ENCODE results near the gene SNX21. TPM values are rescaled to one million over a fixed set of nuclear protein-coding genes. Genes with fewer than 3 reads are reported as not detected.

SNX21 gene
- total RNA-seq, 1 experiment from 2014 or later: 11.9 TPM

GRCh38 chr20:45836841-45837240 is 3.2 kb downstream of the SNX21 start:
- no peak overlapping the region for H2AFZ ChIP-seq (ENCODE audit: low read depth, low read length, poor library complexity, severe bottlenecking)
- no peaks in the 10 kb centered on the region for H3K9me3 ChIP-seq (ENCODE audit: control insufficient read depth in 1 of 2, insufficient read depth in 1 of 2, low read depth in 1 of 2, low read length in 2 of 2)
- POLR2A ChIA-PET: no interaction called here
- H3K36me3 ChIP-seq (ENCODE audit: control insufficient read depth in 1 of 2, insufficient read depth in 2 of 2, low read length in 2 of 2): no peaks in the 10 kb centered on the region
- BruUV-seq (replicated peaks): TSS peak; percentile 10
- no peaks in the 10 kb centered on the region for H3K79me2 ChIP-seq (ENCODE audit: insufficient read depth, low read length)
- no peaks in the 10 kb centered on the region for H3K9me2 ChIP-seq (ENCODE audit: insufficient read depth)
- RAD21 ChIA-PET (ENCODE audit: low non-redundant PET in 1 of 2, low total read pairs in 2 of 2, uncharacterized antibody in 2 of 2, unreplicated experiment in 2 of 2): no interaction called here
- ATAC-seq: no peak
- no peak overlapping the region for H3K4me2 ChIP-seq (ENCODE audit: low read length)
- DNase-seq (ENCODE audit: low read depth, low spot score): no peak
- CTCF ChIA-PET: no interaction called here
- H4K20me1 ChIP-seq (ENCODE audit: insufficient read depth): no peaks in the 10 kb centered on the region
- H3K4me1 ChIP-seq (ENCODE audit: control insufficient read depth in 1 of 2, insufficient read depth in 2 of 2, low read length in 2 of 2): peaks cover 26 to 35% of the 10 kb centered on the region in 2 experiments
- no peak for TF ChIP-seq FOSL1 (IDR thresholded peaks at IDR 0.05; ENCODE audit: low read depth)
- no peak for TF ChIP-seq CBX3 (IDR thresholded peaks at IDR 0.05; ENCODE audit: low read depth)
- no peak for TF ChIP-seq SP1 (IDR thresholded peaks at IDR 0.05; ENCODE audit: low read depth)
- TF ChIP-seq CEBPB (IDR thresholded peaks at IDR 0.05; ENCODE audit: low read depth): no peak
- no peak for TF ChIP-seq REST (IDR thresholded peaks at IDR 0.05; ENCODE audit: low read depth)
- TF ChIP-seq POLR2A (IDR thresholded peaks at IDR 0.05; ENCODE audit: borderline replicate concordance, extremely low read depth, insufficient read depth, insufficient read length): no peak
- no peak for TF ChIP-seq EGR1 (IDR thresholded peaks at IDR 0.05; ENCODE audit: low read depth)
- no peak for TF ChIP-seq EZH2 (IDR thresholded peaks at IDR 0.05)
- TF ChIP-seq ATF3 (IDR thresholded peaks at IDR 0.05): no peak
- no peak for TF ChIP-seq ZFX (IDR thresholded peaks at IDR 0.05)
- no peak for TF ChIP-seq ELF1 (IDR thresholded peaks at IDR 0.05; ENCODE audit: borderline replicate concordance, low read depth)
- no peak for TF ChIP-seq SIN3A (IDR thresholded peaks at IDR 0.05; ENCODE audit: low read depth)
- no peak for TF ChIP-seq MAX (IDR thresholded peaks at IDR 0.05)
- no peak for TF ChIP-seq YY1 (IDR thresholded peaks at IDR 0.05; ENCODE audit: extremely low read depth, insufficient replicate concordance, low read depth, low read length)
- no peak overlapping the region for H3K9ac ChIP-seq (ENCODE audit: low read length)
- intact Hi-C loops (cut with micrococcal nuclease): loop anchor here (10.0 kb wide), 1 partner anchor 98 kb away; the partner anchor contains the start of gene PCIF1
- no peak overlapping the region for H3K27ac ChIP-seq (ENCODE audit: low read depth, low read length)
- H3K4me3 ChIP-seq (replicated peaks in 1 of 2; ENCODE audit: low read depth in 1 of 2, low read length in 2 of 2): no peak overlapping the region
- H3K27me3 ChIP-seq (ENCODE audit: insufficient read depth, low read length): no peaks in the 10 kb centered on the region
